Erythroblast (primary cell): Measurements from ENCODE around the gene ATOH8.

ENCODE experiments used
- GATA1 ChIP-seq: IDR thresholded peaks from 2 replicates; pipeline ENCODE4 v1.6.1; 2011; ENCODE audit warnings: low read depth, mild to moderate bottlenecking, control low read depth, low read length, moderate library complexity
- POLR2A ChIP-seq: IDR thresholded peaks from 2 replicates; pipeline ENCODE4 v1.6.1; 2011; ENCODE audit warnings: mild to moderate bottlenecking, low read length

- TF ChIP-seq POLR2A = no peak
- no peak for TF ChIP-seq GATA1
These were observed 2.4 kb downstream of the ATOH8 start for GRCh38 chr2:85756195-85756594.
